GM12801 (cell line): ENCODE results near the gene STRN.

Experiments used
- TF ChIP-seq, protein P1 (sequence below): IDR thresholded peaks from one replicate; pipeline ENCODE4 v1.5.1; 2011; ENCODE audit warnings: control low read depth; ENCODE audit not compliant: insufficient read length; ENCODE audit errors: extremely low read depth

Gene STRN

DNA sequence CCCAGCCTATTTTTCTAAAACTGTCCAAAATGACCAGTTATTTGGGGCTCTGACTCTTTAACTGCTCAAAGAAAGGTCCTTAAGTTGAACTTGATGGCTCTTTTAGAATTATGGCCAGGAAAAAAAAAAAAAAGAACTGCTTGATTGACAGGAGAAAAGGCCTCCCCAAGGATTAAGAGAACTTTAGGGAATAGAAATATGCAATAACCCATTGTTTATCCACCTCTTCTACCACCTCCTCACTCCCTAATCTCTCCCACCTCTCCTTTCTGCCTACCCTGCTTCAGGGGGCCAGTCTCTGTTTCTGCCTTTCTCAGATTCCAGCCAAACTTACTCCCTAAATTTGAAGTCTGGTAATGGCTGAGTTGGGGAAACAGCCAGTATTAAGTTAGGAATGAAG is 5.7 kb upstream of the STRN start:
- TF ChIP-seq, protein P1, sequence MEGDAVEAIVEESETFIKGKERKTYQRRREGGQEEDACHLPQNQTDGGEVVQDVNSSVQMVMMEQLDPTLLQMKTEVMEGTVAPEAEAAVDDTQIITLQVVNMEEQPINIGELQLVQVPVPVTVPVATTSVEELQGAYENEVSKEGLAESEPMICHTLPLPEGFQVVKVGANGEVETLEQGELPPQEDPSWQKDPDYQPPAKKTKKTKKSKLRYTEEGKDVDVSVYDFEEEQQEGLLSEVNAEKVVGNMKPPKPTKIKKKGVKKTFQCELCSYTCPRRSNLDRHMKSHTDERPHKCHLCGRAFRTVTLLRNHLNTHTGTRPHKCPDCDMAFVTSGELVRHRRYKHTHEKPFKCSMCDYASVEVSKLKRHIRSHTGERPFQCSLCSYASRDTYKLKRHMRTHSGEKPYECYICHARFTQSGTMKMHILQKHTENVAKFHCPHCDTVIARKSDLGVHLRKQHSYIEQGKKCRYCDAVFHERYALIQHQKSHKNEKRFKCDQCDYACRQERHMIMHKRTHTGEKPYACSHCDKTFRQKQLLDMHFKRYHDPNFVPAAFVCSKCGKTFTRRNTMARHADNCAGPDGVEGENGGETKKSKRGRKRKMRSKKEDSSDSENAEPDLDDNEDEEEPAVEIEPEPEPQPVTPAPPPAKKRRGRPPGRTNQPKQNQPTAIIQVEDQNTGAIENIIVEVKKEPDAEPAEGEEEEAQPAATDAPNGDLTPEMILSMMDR: no peak

- TF ChIP-seq, protein P1: no peak
These were observed 1.0 kb upstream of the STRN start for GRCh38 chr2:36967236-36967876.

DNA sequence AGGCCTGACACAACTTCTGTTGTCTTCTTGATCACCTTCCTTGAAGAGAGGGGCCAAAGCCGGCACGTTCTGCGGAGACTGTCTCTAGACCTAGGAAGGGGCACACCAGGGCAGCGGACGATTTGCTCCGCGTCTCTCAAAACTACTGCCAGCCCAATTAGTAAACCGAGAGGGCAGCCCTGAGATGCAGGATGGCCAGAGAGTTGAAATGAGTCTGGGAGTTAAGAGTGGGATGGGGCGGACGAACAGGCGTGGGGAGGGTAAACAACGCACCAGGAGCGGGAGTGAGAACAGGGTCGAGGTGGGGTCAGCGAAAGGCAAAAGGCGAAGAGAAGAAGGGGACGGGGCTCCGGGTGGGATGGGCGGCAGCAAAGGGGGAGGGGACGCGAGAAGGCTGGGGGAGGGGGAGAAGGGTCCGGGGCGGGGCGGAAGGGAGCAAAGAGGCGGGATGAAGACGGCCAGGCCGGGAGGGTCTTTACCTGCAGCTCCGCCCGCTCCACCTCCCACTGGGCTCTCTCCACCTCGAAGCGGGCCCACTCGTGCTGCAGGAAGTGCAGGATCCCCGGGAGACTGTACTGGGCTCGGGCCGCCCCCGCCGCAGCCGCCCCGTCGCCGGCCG is 476 bp downstream of the STRN start:
- TF ChIP-seq, protein P1: no peak

DNA sequence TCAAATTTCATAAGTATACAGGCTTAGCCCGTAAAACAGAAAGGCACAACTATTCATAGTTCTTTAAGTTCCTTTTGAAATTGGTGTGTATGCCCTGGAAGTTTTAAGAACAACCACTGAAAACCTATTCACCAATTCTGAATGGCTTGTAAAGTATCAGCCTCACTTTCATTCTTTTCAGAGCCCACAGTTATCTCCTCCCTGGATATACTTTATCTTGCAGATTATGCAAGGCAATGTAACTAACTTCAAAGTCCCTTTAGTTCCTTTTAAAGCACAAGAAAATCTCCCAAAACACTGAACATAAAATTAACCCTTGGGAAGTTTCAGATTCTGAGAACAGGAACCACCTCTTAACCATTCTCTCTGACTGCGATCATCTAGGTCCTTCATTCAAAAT is 1.1 kb downstream of the STRN start:
- TF ChIP-seq, protein P1: no peak

GRCh38 chr2:36964496-36965058 is 1.8 kb downstream of the STRN start:
- TF ChIP-seq, protein P1: no peak

DNA sequence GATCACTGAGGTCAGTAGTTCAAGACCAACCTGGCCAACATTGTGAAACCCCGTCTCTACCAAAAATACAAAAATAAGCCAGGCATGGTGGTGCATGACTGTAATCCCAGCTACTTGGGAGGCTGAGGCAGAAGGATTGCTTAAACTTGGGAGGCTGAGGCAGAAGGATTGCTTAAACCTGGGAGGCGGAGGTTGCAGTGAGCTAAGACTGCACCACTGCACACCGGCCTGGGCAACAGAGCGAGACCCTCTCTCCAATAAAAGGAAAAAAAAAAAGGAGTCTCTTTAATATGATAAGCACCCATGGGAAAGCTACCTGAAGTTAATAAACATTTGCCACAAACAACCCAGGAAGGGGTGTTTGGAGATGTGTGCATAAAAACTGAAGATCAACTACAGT is 2.6 kb downstream of the STRN start:
- TF ChIP-seq, protein P1: no peak

DNA sequence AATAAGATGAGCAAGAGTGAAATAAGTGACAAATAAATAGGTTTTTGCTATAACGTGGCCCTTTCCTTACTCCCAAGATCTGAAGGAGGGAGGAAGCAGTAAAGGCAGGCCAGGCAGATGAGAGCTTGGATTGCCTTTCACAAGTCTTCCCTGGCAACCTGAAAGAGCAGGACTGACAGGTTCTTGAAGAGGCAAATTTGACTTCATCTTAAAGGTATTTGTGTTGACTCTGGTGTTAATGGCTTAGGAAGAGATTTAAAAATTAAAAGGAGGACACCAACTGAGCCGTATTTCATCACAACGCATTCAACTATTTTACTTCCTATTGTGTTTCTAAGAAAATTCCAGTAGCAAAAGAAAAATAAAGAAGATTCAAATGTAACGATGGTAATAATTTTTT is 3.2 kb downstream of the STRN start:
- TF ChIP-seq, protein P1: no peak
